IMR-90 (cell line): Measurements from ENCODE around the gene UNKL. TPM values are rescaled to one million over a fixed set of nuclear protein-coding genes. Genes with fewer than 3 reads are reported as not detected.

Experiments
- ATAC-seq: fragments of 200-7000 bp; cut with Tn5 transposase; 2 replicates; pipeline ENCODE4 v1.9.1; 2020; ENCODE audit warnings: low read depth, mild to moderate bottlenecking, moderate library complexity
- BruUV-seq: library from RNA; stranded (reverse); fragments of 400-500 nt; replicated peaks from 2 replicates; lab custom pipeline; 2021; lab: Mats Ljungman, UMichigan
- CTCF ChIA-PET: fragments of 300-600 bp; formaldehyde crosslinking; extraction: SDS; loops from one replicate; lab custom pipeline; 2021; ENCODE audit warnings: antibody characterized with exemption; lab: Yijun Ruan, JAX
- POLR2A ChIA-PET: fragments of 300-600 bp; sonication (Branson Sonifier 250); formaldehyde crosslinking; loops from one replicate; lab custom pipeline; 2022; ENCODE audit warnings: antibody characterized with exemption; ENCODE audit not compliant: unreplicated experiment; lab: Charles Lee
- DNase-seq: peaks from one replicate; pipeline ENCODE4 v3.0.0; 2013
- H2AFZ ChIP-seq: replicated peaks from 2 replicates; pipeline ENCODE3; 2013; ENCODE audit warnings: low read length, mild to moderate bottlenecking; ENCODE audit not compliant: poor library complexity
- H2AK5ac ChIP-seq: 2 replicates; pipeline ENCODE4 v1.6.1; 2013; ENCODE audit warnings: low read depth, low read length, inconsistent platforms
- H2AK9ac ChIP-seq: replicated peaks from 2 replicates; pipeline ENCODE3; 2013; ENCODE audit warnings: mild to moderate bottlenecking, low read depth, low read length, moderate library complexity; ENCODE audit not compliant: poor library complexity
- H2BK120ac ChIP-seq: 2 replicates; pipeline ENCODE4 v1.6.1; 2013; ENCODE audit warnings: low read depth, low read length, inconsistent platforms
- H2BK15ac ChIP-seq: 3 replicates; pipeline ENCODE4 v1.6.1; 2013; ENCODE audit warnings: low read depth, low read length, inconsistent platforms
- H2BK20ac ChIP-seq: 2 replicates; pipeline ENCODE4 v1.6.1; 2013; ENCODE audit warnings: low read depth, mild to moderate bottlenecking, inconsistent platforms, low read length, moderate library complexity
- H2BK5ac ChIP-seq: 2 replicates; pipeline ENCODE4 v1.6.1; 2013; ENCODE audit warnings: mild to moderate bottlenecking, low read depth, low read length, inconsistent platforms; ENCODE audit not compliant: poor library complexity, severe bottlenecking
- H3K14ac ChIP-seq: replicated peaks from 2 replicates; pipeline ENCODE4 v1.6.1; 2013; ENCODE audit warnings: low read depth, low read length, inconsistent platforms
- H3K18ac ChIP-seq: 2 replicates; pipeline ENCODE4 v1.6.1; 2013; ENCODE audit warnings: low read depth, low read length, control low read depth
- H3K23ac ChIP-seq: 2 replicates; pipeline ENCODE4 v1.6.1; 2013; ENCODE audit warnings: low read depth, low read length, inconsistent platforms
- H3K27ac ChIP-seq: 2 replicates; pipeline ENCODE4 v1.5.1; 2013; ENCODE audit warnings: mild to moderate bottlenecking, control low read depth, low read length; ENCODE audit not compliant: insufficient read depth
- H3K27me3 ChIP-seq: 2 replicates; pipeline ENCODE4 v1.6.1; 2013; ENCODE audit warnings: low read length; ENCODE audit not compliant: control insufficient read depth, insufficient read depth
- H3K36me3 ChIP-seq: 2 replicates; pipeline ENCODE4 v1.6.1; 2013; ENCODE audit warnings: low read length, mixed read lengths; ENCODE audit not compliant: control insufficient read depth, insufficient read depth
- H3K4ac ChIP-seq: 2 replicates; pipeline ENCODE4 v1.6.1; 2013; ENCODE audit warnings: low read depth, low read length, inconsistent platforms
- H3K4me1 ChIP-seq: 2 replicates; pipeline ENCODE4 v1.6.1; 2013; ENCODE audit warnings: low read length, mixed read lengths; ENCODE audit not compliant: control insufficient read depth, insufficient read depth
- H3K4me2 ChIP-seq: 2 replicates; pipeline ENCODE4 v1.6.1; 2013; ENCODE audit warnings: low read depth, mild to moderate bottlenecking, control low read depth, low read length, moderate library complexity
- H3K4me3 ChIP-seq: 2 replicates; pipeline ENCODE4 v1.5.1; 2013; ENCODE audit warnings: low read depth, mild to moderate bottlenecking, control low read depth, low read length, moderate library complexity; ENCODE audit not compliant: insufficient read depth
- H3K56ac ChIP-seq: 2 replicates; pipeline ENCODE4 v1.6.1; 2013; ENCODE audit warnings: low read length, inconsistent platforms; ENCODE audit not compliant: insufficient read depth; ENCODE audit errors: extremely low read depth
- H3K79me1 ChIP-seq, 2 experiments: 2 replicates each; pipeline ENCODE4 v1.6.1; 2013; ENCODE audit warnings: low read length in 2 of 2, inconsistent platforms in 1 of 2, low read depth in 1 of 2
- H3K9ac ChIP-seq: 2 replicates; pipeline ENCODE4 v1.6.1; 2013; ENCODE audit warnings: low read depth, low read length, control low read depth
- H3K9me1 ChIP-seq: 2 replicates; pipeline ENCODE4 v1.6.1; 2013; ENCODE audit warnings: low read length, inconsistent platforms; ENCODE audit not compliant: insufficient read depth
- H3K9me3 ChIP-seq: 2 replicates; pipeline ENCODE4 v1.6.1; 2013; ENCODE audit warnings: low read length; ENCODE audit not compliant: control insufficient read depth, insufficient read depth
- H4K20me1 ChIP-seq: 2 replicates; pipeline ENCODE4 v1.6.1; 2013; ENCODE audit warnings: low read length, inconsistent platforms; ENCODE audit not compliant: insufficient read depth
- H4K5ac ChIP-seq: 2 replicates; pipeline ENCODE4 v1.6.1; 2013; ENCODE audit warnings: mild to moderate bottlenecking, low read depth, low read length, control low read depth
- H4K8ac ChIP-seq, 2 experiments: 2 replicates each; pipeline ENCODE4 v1.6.1; 2013; ENCODE audit warnings: low read depth in 2 of 2, low read length in 2 of 2, control low read depth in 1 of 2, inconsistent platforms in 1 of 2
- H4K91ac ChIP-seq: 2 replicates; pipeline ENCODE4 v1.6.1; 2013; ENCODE audit warnings: low read depth, low read length, inconsistent platforms; ENCODE audit not compliant: insufficient read depth
- ELK1 ChIP-seq: fragments of 150-350 bp; IDR thresholded peaks from 2 replicates; pipeline ENCODE4 v1.6.1; 2016; ENCODE audit warnings: low read depth, mild to moderate bottlenecking, low read length, moderate library complexity, borderline replicate concordance
- MAFK ChIP-seq: IDR thresholded peaks from 2 replicates; pipeline ENCODE4 v1.6.1; 2012; ENCODE audit warnings: low read depth, low read length, improper control_type of control experiment
- POLR2A ChIP-seq: IDR thresholded peaks from 2 replicates; pipeline ENCODE4 v1.6.1; 2012; ENCODE audit warnings: mild to moderate bottlenecking, low read depth, low read length
- WGBS, 2 experiments: methylation state at CpG; one replicate each; pipeline versions ENCODE4 v1.1.5 to v1.1.7; 2013; ENCODE audit warnings: missing lambda C conversion rate in 2 of 2; ENCODE audit not compliant: insufficient read length in 1 of 2; ENCODE audit errors: extremely low coverage in 2 of 2; 5-methylcytosine and 5-hydroxymethylcytosine counted together
- dilution Hi-C: fragments of 300-500 bp; cut with HindIII; formaldehyde crosslinking; loops from one replicate; pipeline ENCODE4 v1.14.3; 2018; ENCODE audit warnings: low sequenced_read_pairs; ENCODE audit not compliant: unreplicated experiment
- in situ Hi-C: fragments of 300-500 bp; cut with MboI; formaldehyde crosslinking; loops from 3 replicates; pipeline ENCODE4 v1.14.3; 2019; ENCODE audit warnings: low sequenced_read_pairs, inconsistent platforms, mixed read lengths
- intact Hi-C: fragments of 100-400 bp; cut with micrococcal nuclease; formaldehyde crosslinking; loops from 2 replicates; pipeline ENCODE4 v1.10.0; 2022
- polyA plus RNA-seq, 3 experiments: library from polyadenylated mRNA; depleted of rRNA; stranded (reverse); fragments of >200 nt; gene quantifications; 2 replicates each; pipeline ENCODE4 v1.2.3, GENCODE V29; 2012; ENCODE audit warnings: low replicate concordance in 1 of 3
- total RNA-seq: library from RNA; depleted of rRNA; stranded (reverse); fragments of >200 nt; gene quantifications from 2 replicates; pipeline ENCODE4 v1.2.3, GENCODE V29; 2012

UNKL gene
- total and polyA plus RNA-seq, 2 of the 4 experiments (the other 2 are of a cell fraction), result 4.1 to 13.3 TPM

GRCh38 chr16:1380195-1380594 is 34.3 kb downstream of the UNKL start:
- CTCF ChIA-PET, result interaction anchor here (0.7 kb wide), 1 partner anchor 1183 kb away, joined by 4 read pairs; no protein-coding TSS in a partner anchor
- H4K8ac ChIP-seq, result no peak overlapping the region

More at GRCh38 chr16:1380195-1380594, 34.3 kb downstream of the UNKL start:
- Histone ChIP-seq H2AFZ (no peak overlapping the region), H3K4ac (no peak overlapping the region), H3K18ac (no peak overlapping the region), H2BK120ac (no peak overlapping the region), H4K20me1 (no peaks in the 10 kb centered on the region; the same call in 1 of the 2 replicates), H3K36me3 (peaks cover 25% of the 10 kb centered on the region), H2BK15ac (no peak overlapping the region), H3K9me1 (0 out of 2 replicates have a peak, but pooled peaks cover 6% of the 10 kb centered on the region), H2AK9ac (peak overlapping the region; percentile 9), H3K56ac (no peak overlapping the region), H2BK20ac (no peak overlapping the region), H3K4me3 (no peak overlapping the region), H3K23ac (no peak overlapping the region), H2AK5ac (no peak overlapping the region; the same call in 1 of the 2 replicates), H3K9ac (no peak overlapping the region), H3K9me3 (no peaks in the 10 kb centered on the region), H4K91ac (no peak overlapping the region), H3K27me3 (no peaks in the 10 kb centered on the region), H3K14ac (no peak overlapping the region), H3K79me1 (peaks cover 9 to 30% of the 10 kb centered on the region in 2 experiments), H3K4me2 (no peak overlapping the region), H3K4me1 (peaks cover 11% of the 10 kb centered on the region), H3K27ac (no peak overlapping the region), H2BK5ac (no peak overlapping the region), H4K5ac (no peak overlapping the region)
- ATAC-seq, result no peak
- WGBS, 2 experiments, result 100% methylated on average over 1 of the region's 10 CpGs; no CpG with 5 or more reads in 1 of the 2 experiments
- in situ Hi-C loops, result no loop called here
- POLR2A ChIA-PET, result interaction anchor here (0.6 kb wide), 1 partner anchor 64 kb away, joined by 7 read pairs; no protein-coding TSS in a partner anchor
- intact Hi-C loops, result no loop called here
- BruUV-seq, result no TSS peak
- dilution Hi-C loops, result no loop called here
- no peak for DNase-seq
- TF ChIP-seq MAFK, result no peak
- no peak for TF ChIP-seq ELK1
- no peak for TF ChIP-seq POLR2A
